ENCODE results near the gene POLR2H. TPM values are rescaled to one million over a fixed set of nuclear protein-coding genes. Genes with fewer than 3 reads are reported as not detected.

POLR2H gene
- total RNA-seq, 1 donor from 2014 or later = 51.7 TPM

Other genes starting within 250 kb of the POLR2H start
- 38.9 TPM for gene EIF2B5, start 226.4 kb upstream of the POLR2H start, total RNA-seq
- 68.1 TPM for gene DVL3, start 206.3 kb upstream of the POLR2H start, total RNA-seq
- 389 TPM for gene AP2M1, start 186.9 kb upstream of the POLR2H start, total RNA-seq
- gene ABCF3, start 175.5 kb upstream of the POLR2H start, total RNA-seq = 81.1 TPM
- gene VWA5B2, start 132.1 kb upstream of the POLR2H start, total RNA-seq = not detected
- 34.1 TPM for gene ALG3, start 112.7 kb upstream of the POLR2H start, total RNA-seq
- gene EEF1AKMT4, start 112.0 kb upstream of the POLR2H start, total RNA-seq = 4.0 TPM
- not detected for gene CAMK2N2, start 100.2 kb upstream of the POLR2H start, total RNA-seq
- gene ECE2, start 85.7 kb upstream of the POLR2H start, total RNA-seq = not detected
- gene PSMD2, start 62.5 kb upstream of the POLR2H start, total RNA-seq = 211 TPM
- 361 TPM for gene EIF4G1, start 47.1 kb upstream of the POLR2H start, total RNA-seq
- 24.4 TPM for gene FAM131A, start 24.1 kb upstream of the POLR2H start, total RNA-seq
- 3.8 TPM for gene CLCN2, start 105 bp upstream of the POLR2H start, total RNA-seq
- gene THPO, start 16.5 kb downstream of the POLR2H start, total RNA-seq = 1.1 TPM
- gene CHRD, start 18.3 kb downstream of the POLR2H start, total RNA-seq = 11.3 TPM
- 1.6 TPM for gene EPHB3, start 200.1 kb downstream of the POLR2H start, total RNA-seq